Measurements from ENCODE around the gene HMGCR.
"Not testable (repeated sequence)": the region's sequence is repeated elsewhere in the genome, so short reads cannot be mapped to it uniquely, and the experiment has no call there.

The HMGCR gene

DNA sequence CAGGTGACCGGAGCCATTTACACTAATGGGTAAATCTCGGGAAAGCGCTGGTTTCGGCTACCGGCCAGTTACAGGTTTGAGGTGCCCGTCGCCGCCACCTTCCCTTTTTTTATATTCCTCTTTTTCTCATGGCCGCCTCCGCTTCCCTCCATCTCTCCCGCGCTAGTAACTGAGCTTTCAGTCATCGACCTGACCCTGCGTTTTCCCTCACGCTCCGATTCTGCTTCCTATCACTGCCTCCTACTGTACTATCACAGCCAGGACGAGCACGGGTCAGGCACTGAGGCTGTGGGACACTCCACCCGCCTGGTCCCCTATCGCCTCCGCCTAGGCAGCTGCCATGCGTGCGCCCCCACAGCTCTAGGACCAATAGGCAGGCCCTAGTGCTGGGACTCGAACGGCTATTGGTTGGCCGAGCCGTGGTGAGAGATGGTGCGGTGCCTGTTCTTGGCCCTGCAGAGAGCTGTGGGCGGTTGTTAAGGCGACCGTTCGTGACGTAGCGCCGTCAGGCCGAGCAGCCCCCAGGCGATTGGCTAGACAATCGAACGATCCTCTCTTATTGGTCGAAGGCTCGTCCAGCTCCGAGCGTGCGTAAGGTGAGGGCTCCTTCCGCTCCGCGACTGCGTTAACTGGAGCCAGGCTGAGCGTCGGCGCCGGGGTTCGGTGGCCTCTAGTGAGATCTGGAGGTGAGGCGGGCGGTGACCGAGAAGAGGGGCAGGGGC, at the start of gene HMGCR:
HMGCR (plus strand) TSS at position 606 of the 722 bp plus-strand sequence. CDS start 5,386 bp downstream, outside the sequence.
- DNase-seq: peak; percentile 95

- DNase-seq: not testable (repeated sequence)
Measured at GRCh38 chr5:75291844-75292243, 45.2 kb upstream of the HMGCR start.

GRCh38 chr5:75300084-75300483, 36.9 kb upstream of the HMGCR start:
- no peak for DNase-seq

DNA sequence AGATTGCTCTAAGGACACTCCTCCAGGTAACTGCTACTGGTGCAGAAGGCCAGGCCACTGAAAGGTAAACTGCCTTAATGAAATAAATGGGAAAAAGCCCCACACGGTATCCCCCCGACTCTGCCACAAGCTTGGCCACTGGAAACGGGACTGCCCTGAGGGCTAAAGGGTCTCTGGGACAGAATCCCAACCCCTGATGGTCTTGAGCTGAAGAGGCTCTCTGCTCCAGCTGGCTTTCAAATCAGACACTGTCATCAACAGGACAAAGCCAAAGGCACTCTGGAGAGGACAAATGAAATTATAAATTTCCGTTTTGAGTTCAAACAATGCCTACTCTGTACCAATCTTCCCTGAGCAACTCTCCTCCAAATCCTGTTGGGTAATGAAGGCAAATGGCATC, 33.6 kb upstream of the HMGCR start:
- DNase-seq: no peak

DNA sequence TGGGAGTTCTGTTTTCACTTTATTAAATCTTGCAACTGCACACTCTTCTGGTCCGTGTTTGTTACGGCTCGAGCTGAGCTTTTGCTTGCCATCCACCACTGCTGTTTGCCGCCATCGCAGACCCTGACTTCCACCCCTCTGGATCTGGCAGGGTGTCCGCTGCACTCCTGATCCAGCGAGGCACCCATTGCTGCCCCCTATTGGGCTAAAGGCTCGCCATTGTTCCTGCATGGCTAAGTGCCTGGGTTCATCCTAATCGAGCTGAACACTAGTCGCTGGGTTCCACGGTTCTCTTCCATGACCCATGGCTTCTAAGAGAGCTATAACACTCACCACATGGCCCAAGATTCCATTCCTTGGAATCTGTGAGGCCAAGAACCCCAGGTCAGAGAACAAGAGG, 32.5 kb upstream of the HMGCR start:
- not testable (repeated sequence) for DNase-seq

- no peak for DNase-seq
Measured at GRCh38 chr5:75306746-75307145, 30.3 kb upstream of the HMGCR start.

DNA sequence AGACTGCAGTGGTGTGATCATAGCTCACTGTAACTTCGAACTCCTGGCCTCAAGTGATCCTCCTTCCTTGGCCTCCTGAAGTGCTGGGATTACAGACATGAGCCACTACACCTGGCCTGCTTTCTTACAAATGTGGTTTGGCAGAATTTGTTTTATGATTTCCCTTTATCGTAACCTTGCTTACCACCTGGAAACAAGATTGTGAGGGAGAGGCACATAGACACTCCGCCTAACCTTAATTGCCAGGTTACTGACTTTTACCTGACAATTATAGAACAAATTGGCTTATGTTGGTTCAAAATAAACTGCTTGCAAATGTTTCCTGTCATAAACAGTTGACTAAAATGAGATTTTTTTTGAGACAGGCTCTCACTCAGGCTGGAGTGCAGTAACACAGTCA, 26.8 kb upstream of the HMGCR start:
- DNase-seq: no peak

GRCh38 chr5:75319148-75319547, 17.9 kb upstream of the HMGCR start:
- not testable (repeated sequence) for DNase-seq

DNA sequence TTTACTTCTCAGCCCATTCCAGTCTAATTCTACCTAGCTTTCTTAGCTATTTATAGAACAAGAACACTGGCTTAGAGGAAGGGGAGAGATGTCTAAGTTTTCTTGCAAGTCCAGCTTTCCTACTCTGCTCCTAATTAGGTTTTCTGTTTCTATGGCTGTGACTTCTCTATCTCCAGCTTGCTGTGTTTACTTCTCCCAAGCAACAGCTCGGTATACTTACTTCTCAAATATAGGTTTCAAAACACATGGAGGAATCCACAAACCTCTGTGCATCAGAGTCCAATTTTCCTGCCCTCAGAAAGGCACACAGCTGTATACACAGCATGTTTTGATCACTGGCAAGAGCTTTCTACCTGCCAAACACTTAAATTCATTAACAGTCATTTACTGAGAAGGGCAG, 17.4 kb upstream of the HMGCR start:
- DNase-seq: no peak

- DNase-seq: no peak
Measured at GRCh38 chr5:75320371-75320770, 16.6 kb upstream of the HMGCR start.

DNA sequence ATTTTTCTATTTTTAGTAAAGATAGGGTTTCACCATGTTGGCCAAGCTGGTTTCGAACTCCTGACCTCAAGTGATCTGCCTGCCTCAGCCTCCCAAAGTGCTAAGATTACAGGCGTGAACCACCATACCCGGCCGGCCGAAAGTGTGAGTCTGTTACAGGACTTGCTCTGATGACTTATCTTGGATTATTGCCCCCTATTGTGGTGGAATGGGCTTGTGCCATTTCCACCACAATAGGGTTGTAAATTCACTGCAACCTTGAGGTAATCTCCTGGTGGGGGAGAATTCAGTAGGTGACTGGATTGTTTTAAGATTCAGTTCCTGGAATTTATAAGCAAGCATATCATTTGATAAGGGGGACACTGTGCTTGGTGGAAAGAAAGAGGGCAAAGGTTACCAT, 15.0 kb upstream of the HMGCR start:
- no peak for DNase-seq

DNA sequence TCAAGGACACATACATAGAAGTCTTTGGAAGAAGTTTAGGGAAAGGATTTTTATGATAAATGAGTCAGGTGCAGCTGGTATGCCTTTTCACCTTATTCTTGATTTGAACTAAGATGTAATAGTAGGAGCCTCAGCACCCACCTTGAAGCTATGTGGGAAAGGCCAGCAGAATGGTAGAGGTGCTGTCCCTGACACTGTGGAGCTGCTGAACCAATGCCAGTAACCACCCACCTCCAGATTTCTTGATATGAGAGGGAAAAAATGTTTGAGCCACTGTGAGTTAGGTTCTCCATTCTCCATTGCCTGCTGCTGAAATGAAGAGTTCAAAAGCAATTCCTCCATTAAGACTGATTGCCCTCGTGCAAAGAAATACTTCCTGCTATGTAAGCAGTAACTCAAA, 12.2 kb upstream of the HMGCR start:
- no peak for DNase-seq

DNA sequence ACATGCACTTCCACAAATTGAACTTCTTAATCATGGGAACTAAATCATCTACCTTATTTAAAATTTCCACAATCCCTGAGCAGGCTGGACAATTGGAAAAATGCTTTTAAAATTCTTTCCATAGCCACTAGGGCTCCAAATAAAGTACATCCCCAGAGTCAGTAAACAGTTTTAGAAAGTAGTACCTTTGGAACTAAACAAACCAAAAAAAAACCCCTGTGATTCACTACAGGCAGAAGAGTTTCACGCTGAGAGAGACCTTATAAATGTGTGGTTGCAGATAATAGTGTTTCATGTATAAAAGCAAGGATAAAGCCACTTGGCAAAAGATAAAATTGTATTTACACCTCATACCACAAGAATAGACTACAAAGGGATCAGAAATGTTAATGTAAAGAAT, 11.8 kb upstream of the HMGCR start:
- DNase-seq: no peak

DNA sequence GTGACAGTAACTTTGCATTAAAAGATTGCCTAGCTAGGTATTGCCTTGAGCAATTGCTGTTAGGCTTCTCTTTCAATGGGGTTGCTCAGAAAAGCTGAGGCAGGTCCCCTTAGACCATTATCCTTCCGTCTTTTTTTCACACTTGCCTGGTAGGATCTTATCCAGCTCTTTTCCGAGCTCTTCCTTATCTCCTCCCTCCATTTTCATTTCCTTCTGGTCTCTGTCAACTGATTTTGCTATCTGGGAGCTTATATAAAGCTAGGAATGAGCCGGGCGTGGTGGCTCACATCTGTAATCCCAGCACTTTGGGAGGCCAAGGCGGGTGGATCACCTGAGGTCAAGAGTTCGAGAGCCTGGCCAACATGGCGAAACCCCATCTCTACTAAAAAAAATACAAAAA, 6.6 kb upstream of the HMGCR start:
- DNase-seq: no peak

GRCh38 chr5:75331095-75332090, 5.6 kb upstream of the HMGCR start:
- DNase-seq: no peak

- DNase-seq: not testable (repeated sequence)
Measured at GRCh38 chr5:75333759-75334158, 3.3 kb upstream of the HMGCR start.

- not testable (repeated sequence) for DNase-seq
Measured at GRCh38 chr5:75334413-75334812, 2.6 kb upstream of the HMGCR start.

- no peak for DNase-seq
Measured at GRCh38 chr5:75335486-75335885, 1.5 kb upstream of the HMGCR start.

- no peak for DNase-seq
Measured at GRCh38 chr5:75335952-75336614, 937 bp upstream of the HMGCR start.

- DNase-seq: peak; percentile 16
Measured at GRCh38 chr5:75337366-75338021, 474 bp downstream of the HMGCR start.

GRCh38 chr5:75338408-75338807, 1.4 kb downstream of the HMGCR start:
- DNase-seq: no peak

DNA sequence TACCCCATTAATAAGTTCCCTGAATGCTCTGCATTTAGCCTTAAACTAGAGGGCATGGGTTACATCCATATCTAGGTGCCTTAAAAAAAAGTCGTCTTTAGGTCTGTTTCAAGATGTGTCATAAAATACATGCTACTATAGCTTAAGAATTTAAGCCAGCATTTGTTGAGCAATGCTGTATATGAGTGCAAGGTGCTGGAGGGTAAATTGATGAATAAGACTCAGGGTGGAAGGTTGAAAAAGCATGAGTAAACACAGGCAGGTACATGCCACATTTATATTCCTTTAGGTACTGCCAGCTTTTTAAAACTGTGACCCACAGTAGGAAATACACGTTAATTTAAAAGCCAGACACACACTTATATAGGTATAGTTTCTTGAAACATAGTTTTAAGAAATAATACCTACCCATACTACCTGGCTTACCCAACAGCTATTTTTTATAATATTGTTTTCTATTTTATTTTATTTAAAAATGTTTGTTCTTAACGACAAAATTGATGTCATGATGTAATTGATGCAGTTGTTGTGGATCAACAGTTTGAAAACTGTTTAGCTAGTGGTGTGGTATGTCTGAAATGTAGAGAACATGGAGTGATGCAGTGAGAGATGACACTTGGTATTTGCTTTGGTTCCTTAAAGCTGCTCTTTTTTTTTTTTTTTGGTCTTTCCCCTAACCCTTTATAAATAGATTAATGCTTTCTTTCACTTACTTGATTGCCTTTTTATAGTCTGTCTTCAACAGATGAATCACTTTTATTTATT, 3.9 kb downstream of the HMGCR start:
- no peak for DNase-seq
